T-cell (primary cell): Measurements from ENCODE around the gene ARMCX4. TPM values are rescaled to one million over a fixed set of nuclear protein-coding genes. Genes with fewer than 3 reads are reported as not detected.
"Not testable (repeated sequence)": the region's sequence is repeated elsewhere in the genome, so short reads cannot be mapped to it uniquely, and the experiment has no call there.

Experiments
- ATAC-seq, 4 experiments: fragments of 200-7000 bp in 3 of 4; fragments of 150-1000 bp in 1 of 4; cut with Tn5 transposase; replicated peaks in 1 of 4; 1 replicate in 3 of 4; 2 replicates in 1 of 4; pipeline ENCODE4 v1.10.0; 2021; ENCODE audit warnings: moderate library complexity in 3 of 4, mild to moderate bottlenecking in 2 of 4, moderate number of reproducible peaks in 1 of 4
- CTCF ChIA-PET, 2 donors: fragments of 300-600 bp; sonication (Branson Sonifier 250); formaldehyde crosslinking; loops; one replicate each; lab custom pipeline; 2022; ENCODE audit warnings: antibody characterized with exemption in 2 of 2; lab: Charles Lee
- POLR2A ChIA-PET, 2 donors: fragments of 300-600 bp; sonication (Branson Sonifier 250); formaldehyde crosslinking; loops; one replicate each; lab custom pipeline; 2022; ENCODE audit warnings: antibody characterized with exemption in 2 of 2; lab: Charles Lee
- DNase-seq, 35 experiments: peaks; one replicate each; pipeline versions ENCODE4 v3.0.0 to v3.0.0-alpha.2; 2013 to 2023
- H3K27ac ChIP-seq: one replicate; pipeline ENCODE4 v1.5.1; 2013; ENCODE audit warnings: low read length
- H3K27me3 ChIP-seq, 2 experiments: replicated peaks in 1 of 2; 1 replicate in 1 of 2; 2 replicates in 1 of 2; pipeline versions ENCODE4 v1.6.1 to v1.7.0; 2013; ENCODE audit warnings: low read length in 1 of 2, mixed read lengths in 1 of 2; ENCODE audit not compliant: control insufficient read depth in 2 of 2, insufficient read depth in 2 of 2; ENCODE audit errors: extremely low read depth in 1 of 2
- H3K36me3 ChIP-seq, 2 donors: 1 replicate in 1 of 2; 2 replicates in 1 of 2; pipeline versions ENCODE4 v1.6.1 to v1.7.0; 2013; ENCODE audit warnings: low read length in 1 of 2; ENCODE audit not compliant: control insufficient read depth in 2 of 2, insufficient read depth in 1 of 2; ENCODE audit errors: extremely low read depth in 1 of 2
- H3K4me1 ChIP-seq, 2 experiments: 1 replicate in 1 of 2; 2 replicates in 1 of 2; pipeline versions ENCODE4 v1.6.1 to v1.7.0; 2013; ENCODE audit warnings: low read length in 2 of 2, mixed read lengths in 1 of 2; ENCODE audit not compliant: insufficient read depth in 2 of 2, control insufficient read depth in 1 of 2; ENCODE audit errors: extremely low read depth in 1 of 2
- H3K4me3 ChIP-seq, 2 donors: 1 replicate in 1 of 2; 2 replicates in 1 of 2; pipeline versions ENCODE4 v1.5.1 to v1.7.0; 2013; ENCODE audit warnings: mild to moderate bottlenecking in 2 of 2, low read length in 1 of 2, moderate library complexity in 1 of 2; ENCODE audit not compliant: control insufficient read depth in 1 of 2; ENCODE audit errors: extremely low read depth in 1 of 2
- H3K9me3 ChIP-seq: 2 replicates; pipeline ENCODE4 v1.7.0; 2013
- H3K27ac Mint-ChIP-seq, 2 donors: one replicate each; pipeline ENCODE4 v1.8.0; 2020 to 2021; ENCODE audit warnings: mild to moderate bottlenecking in 2 of 2, mixed read lengths in 2 of 2
- H3K27me3 Mint-ChIP-seq, 2 donors: one replicate each; pipeline ENCODE4 v1.8.0; 2021 to 2022; ENCODE audit warnings: mixed read lengths in 2 of 2
- H3K36me3 Mint-ChIP-seq: one replicate; pipeline ENCODE4 v1.8.0; 2021; ENCODE audit warnings: mixed read lengths
- H3K4me1 Mint-ChIP-seq, 3 donors: one replicate each; pipeline ENCODE4 v1.8.0; 2020 to 2022; ENCODE audit warnings: mixed read lengths in 3 of 3, mild to moderate bottlenecking in 1 of 3
- H3K4me3 Mint-ChIP-seq, 3 donors: one replicate each; pipeline ENCODE4 v1.8.0; 2020 to 2022; ENCODE audit warnings: mild to moderate bottlenecking in 3 of 3, mixed read lengths in 3 of 3, moderate library complexity in 3 of 3
- H3K9me3 Mint-ChIP-seq, 3 donors: one replicate each; pipeline ENCODE4 v1.8.0; 2020 to 2022; ENCODE audit warnings: mixed read lengths in 3 of 3
- WGBS: methylation state at CpG from one replicate; pipeline ENCODE4 v1.1.5; 2013; ENCODE audit warnings: missing lambda C conversion rate; ENCODE audit not compliant: insufficient coverage; 5-methylcytosine and 5-hydroxymethylcytosine counted together
- total RNA-seq, 35 experiments: library from RNA in 6 of 35; stranded (reverse) in 6 of 35; fragments of 120-200 nt in 1 of 35; gene quantifications; one replicate each; pipeline versions ENCODE4 v1.2.1 to v1.2.4 and lab custom pipeline; 2013 to 2026

Gene ARMCX4
- total RNA-seq, 5 donors from 2014 or later (not counting 1 experiment from before 2014, with no cell fraction given) = 6.3 to 14.7 (median 9.4) TPM

DNA sequence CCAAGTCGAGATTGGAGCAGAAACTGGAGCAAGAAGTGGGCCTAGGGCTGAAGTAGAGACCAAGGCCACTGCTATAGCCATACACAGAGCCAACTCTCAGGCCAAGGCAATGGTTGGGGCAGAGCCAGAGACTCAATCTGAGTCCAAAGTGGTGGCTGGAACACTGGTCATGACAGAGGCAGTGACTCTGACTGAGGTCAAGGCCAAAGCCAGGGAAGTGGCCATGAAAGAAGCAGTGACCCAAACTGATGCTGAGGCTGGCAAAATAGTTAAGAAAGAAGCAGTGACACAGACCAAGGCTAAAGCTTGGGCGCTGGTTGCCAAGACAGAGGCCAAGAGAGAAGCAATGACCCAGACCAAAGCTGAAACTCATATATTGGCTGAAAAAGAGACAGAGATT lies 3.5 kb downstream of the ARMCX4 start:
- H3K27me3 Mint-ChIP-seq = peaks cover 2 to 8% of the 10 kb centered on the region in 2 donors
- no peaks in the 10 kb centered on the region for H3K9me3 Mint-ChIP-seq
- H3K4me3 Mint-ChIP-seq = no peak overlapping the region
- H3K36me3 ChIP-seq = no peaks in the 10 kb centered on the region
- POLR2A ChIA-PET = no interaction called here
- peaks cover 12% of the 10 kb centered on the region for H3K36me3 Mint-ChIP-seq
- no peaks in the 10 kb centered on the region for H3K9me3 ChIP-seq
- peaks cover 0 to 8% of the 10 kb centered on the region in 2 experiments for H3K4me1 ChIP-seq
- DNase-seq = no peak
- CTCF ChIA-PET = no interaction called here
- H3K4me3 ChIP-seq = no peak overlapping the region
- no peak overlapping the region for H3K27ac Mint-ChIP-seq
- peaks cover 6 to 13% (median 6%) of the 10 kb centered on the region in 3 donors for H3K4me1 Mint-ChIP-seq
- no peak for ATAC-seq
- WGBS = 83% methylated on average over 1 of the region's 2 CpGs
- no peak overlapping the region for H3K27ac ChIP-seq
- no peaks in the 10 kb centered on the region for H3K27me3 ChIP-seq

- ChIA-PET CTCF (no interaction called here), POLR2A (no interaction called here)
- peaks cover 12% of the 10 kb centered on the region for H3K36me3 Mint-ChIP-seq
- H3K36me3 ChIP-seq = no peaks in the 10 kb centered on the region
- peaks cover 0 to 5% (median 5%) of the 10 kb centered on the region in 3 donors for H3K4me1 Mint-ChIP-seq
- H3K27ac Mint-ChIP-seq = no peak overlapping the region
- H3K27ac ChIP-seq = no peak overlapping the region
- no CpG with 5 or more reads among the region's 4 CpGs for WGBS
- no peaks in the 10 kb centered on the region for H3K9me3 ChIP-seq
- H3K27me3 Mint-ChIP-seq = peaks cover 0 to 3% of the 10 kb centered on the region in 2 donors
- DNase-seq (no peak), ATAC-seq (no peak)
- H3K27me3 ChIP-seq = no peaks in the 10 kb centered on the region
- H3K9me3 Mint-ChIP-seq = no peaks in the 10 kb centered on the region
- no peaks in the 10 kb centered on the region for H3K4me1 ChIP-seq
- H3K4me3 Mint-ChIP-seq = no peak overlapping the region
- no peak overlapping the region for H3K4me3 ChIP-seq
Observed at GRCh38 chrX:101491943-101492342, 6.7 kb downstream of the ARMCX4 start.

DNA sequence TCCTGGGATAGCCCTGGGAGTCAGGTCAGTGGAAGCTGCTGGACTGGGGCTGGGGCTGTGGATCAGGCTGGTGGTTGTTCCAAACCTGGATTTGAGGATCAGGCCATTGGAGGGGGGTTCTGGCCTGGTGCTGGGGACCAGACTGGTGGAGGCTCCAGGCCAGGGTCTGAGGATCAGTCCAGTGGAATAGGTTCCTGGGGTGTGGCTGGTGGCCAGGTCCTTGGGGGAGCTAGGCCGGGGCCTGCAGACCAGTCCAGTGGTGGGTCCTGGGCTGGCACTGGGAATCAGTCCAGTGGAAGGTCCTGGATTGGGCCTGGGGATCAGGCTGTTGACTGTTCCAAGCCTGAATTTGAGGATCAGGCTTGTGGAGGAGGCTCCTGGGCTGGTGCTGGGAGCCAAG lies 8.0 kb downstream of the ARMCX4 start:
- DNase-seq (no peak), ATAC-seq (no peak)
- no CpG with 5 or more reads among the region's 1 CpG for WGBS
- no peak overlapping the region for H3K4me3 Mint-ChIP-seq
- H3K36me3 ChIP-seq = no peaks in the 10 kb centered on the region
- H3K9me3 ChIP-seq = no peaks in the 10 kb centered on the region
- POLR2A ChIA-PET = no interaction called here
- no peaks in the 10 kb centered on the region for H3K4me1 ChIP-seq
- no peaks in the 10 kb centered on the region for H3K27me3 ChIP-seq
- H3K9me3 Mint-ChIP-seq = no peaks in the 10 kb centered on the region
- H3K27me3 Mint-ChIP-seq = no peaks in the 10 kb centered on the region
- no peak overlapping the region for H3K27ac ChIP-seq
- CTCF ChIA-PET = no interaction called here
- H3K4me1 Mint-ChIP-seq = peaks cover 0 to 5% (median 2%) of the 10 kb centered on the region in 3 donors
- no peak overlapping the region for H3K4me3 ChIP-seq
- H3K27ac Mint-ChIP-seq = no peak overlapping the region
- H3K36me3 Mint-ChIP-seq = peaks cover 7% of the 10 kb centered on the region

DNA sequence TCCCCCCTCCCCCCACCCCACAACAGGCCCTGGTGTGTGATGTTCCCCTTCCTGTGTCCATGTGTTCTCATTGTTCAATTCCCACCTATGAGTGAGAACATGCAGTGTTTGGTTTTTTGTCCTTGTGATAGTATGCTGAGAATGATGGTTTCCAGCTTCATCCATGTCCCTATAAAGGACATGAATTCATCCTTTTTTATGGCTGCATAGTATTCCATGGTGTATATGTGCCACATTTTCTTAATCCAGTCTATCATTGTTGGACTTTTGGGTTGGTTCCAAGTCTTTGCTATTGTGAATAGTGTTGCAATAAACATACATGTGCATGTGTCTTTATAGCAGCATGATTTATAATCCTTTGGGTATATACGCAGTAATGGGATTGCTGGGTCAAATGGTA lies 17.7 kb downstream of the ARMCX4 start:
- ATAC-seq, H3K9me3 Mint-ChIP-seq: not testable (repeated sequence)

DNA sequence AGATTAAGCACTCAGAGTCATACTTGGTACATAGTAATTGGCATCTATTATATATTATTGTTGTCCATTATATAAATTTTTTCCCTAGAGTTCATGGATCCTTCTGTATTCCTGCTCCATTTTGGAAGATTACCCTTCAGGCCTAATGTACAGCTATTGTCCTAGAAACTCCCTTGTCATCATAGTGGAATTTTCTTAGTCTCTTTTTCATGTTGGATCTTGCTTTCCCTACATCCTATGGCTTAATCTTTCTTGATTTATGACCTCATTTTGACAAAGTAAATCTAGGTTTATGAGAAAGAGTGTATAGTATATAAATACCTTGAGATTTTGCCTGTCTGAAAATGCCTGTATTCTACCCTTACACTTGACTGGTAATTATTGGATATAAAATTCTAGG lies 22.1 kb downstream of the ARMCX4 start:
- POLR2A ChIA-PET = no interaction called here

More for the DNA sequence above, 17.7 kb downstream of the ARMCX4 start:
- peaks cover 34% of the 10 kb centered on the region for H3K36me3 Mint-ChIP-seq
- DNase-seq, H3K4me1 Mint-ChIP-seq, H3K36me3 ChIP-seq, H3K27ac Mint-ChIP-seq, H3K4me1 ChIP-seq, CTCF ChIA-PET, H3K27ac ChIP-seq, POLR2A ChIA-PET, H3K4me3 ChIP-seq, H3K4me3 Mint-ChIP-seq, H3K9me3 ChIP-seq, H3K27me3 ChIP-seq, H3K27me3 Mint-ChIP-seq: not testable (repeated sequence)
- no CpG with 5 or more reads among the region's 1 CpG for WGBS

DNA sequence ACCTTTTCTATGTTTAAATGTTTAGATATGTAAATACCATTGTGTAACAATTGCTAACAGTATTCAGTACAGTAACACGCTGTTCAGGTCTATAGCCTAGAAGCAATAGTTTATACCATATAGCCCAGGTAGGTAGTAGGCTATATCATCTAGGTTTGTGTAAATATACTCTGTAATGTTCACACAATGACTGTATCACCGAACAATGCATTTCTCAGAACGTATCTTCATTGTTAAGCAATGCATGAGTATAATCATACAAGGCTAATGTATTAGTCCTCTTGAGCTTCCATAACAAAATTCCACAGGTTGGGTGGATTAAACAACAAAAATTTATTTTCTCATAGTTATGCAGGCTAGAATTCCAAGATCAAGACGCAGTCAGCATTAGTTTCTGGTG lies 22.7 kb downstream of the ARMCX4 start:
- Histone ChIP-seq H3K9me3 (no peaks in the 10 kb centered on the region), H3K4me1 (no peaks in the 10 kb centered on the region), H3K4me3 (no peak overlapping the region), H3K27me3 (no peaks in the 10 kb centered on the region), H3K27ac (no peak overlapping the region), H3K36me3 (no peaks in the 10 kb centered on the region)
- Mint-ChIP-seq H3K4me3 (no peak overlapping the region), H3K36me3 (peaks cover 25% of the 10 kb centered on the region), H3K4me1 (no peaks in the 10 kb centered on the region), H3K27me3 (peaks cover 0 to 9% of the 10 kb centered on the region in 2 donors), H3K9me3 (no peaks in the 10 kb centered on the region), H3K27ac (no peak overlapping the region)
- DNase-seq (no peak), ATAC-seq (no peak)
- WGBS = no CpG with 5 or more reads among the region's 4 CpGs
- ChIA-PET POLR2A (no interaction called here), CTCF (interaction anchor here in 1 of 2 donors (0.5 kb wide), 1 partner anchor 225 kb away, joined by 5 read pairs; no protein-coding TSS in a partner anchor)

More for the DNA sequence above, 22.1 kb downstream of the ARMCX4 start:
- H3K27ac ChIP-seq = no peak overlapping the region
- Mint-ChIP-seq H3K4me1 (no peaks in the 10 kb centered on the region), H3K27me3 (peaks cover 0 to 7% of the 10 kb centered on the region in 2 donors), H3K36me3 (peaks cover 25% of the 10 kb centered on the region), H3K9me3 (no peaks in the 10 kb centered on the region), H3K27ac (no peak overlapping the region), H3K4me3 (no peak overlapping the region)
- no peak for DNase-seq
- H3K36me3 ChIP-seq = no peaks in the 10 kb centered on the region
- H3K4me1 ChIP-seq = no peaks in the 10 kb centered on the region
- no peaks in the 10 kb centered on the region for H3K27me3 ChIP-seq
- H3K4me3 ChIP-seq = no peak overlapping the region
- CTCF ChIA-PET = no interaction called here
- ATAC-seq = no peak
- H3K9me3 ChIP-seq = no peaks in the 10 kb centered on the region

DNA sequence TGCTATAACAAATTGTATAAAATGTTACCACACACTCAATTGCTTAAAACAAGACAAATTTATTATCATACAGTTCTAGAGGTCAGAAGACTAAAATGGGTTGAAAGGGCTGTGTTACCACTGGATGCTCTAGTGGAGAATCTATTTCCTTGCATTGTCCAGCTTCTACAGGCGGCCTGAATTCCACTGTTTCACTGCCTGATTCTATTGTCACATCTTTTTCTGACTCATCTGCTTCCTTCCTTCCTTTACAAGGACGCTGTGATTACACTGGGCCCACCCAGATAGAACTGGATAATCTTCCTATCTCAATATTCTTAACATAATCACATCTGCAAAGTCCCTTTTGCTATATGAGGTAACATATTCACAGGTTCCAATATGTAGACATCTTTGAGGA lies 45.7 kb downstream of the ARMCX4 start:
- Histone ChIP-seq H3K27me3 (no peaks in the 10 kb centered on the region), H3K4me3 (no peak overlapping the region), H3K36me3 (no peaks in the 10 kb centered on the region), H3K4me1 (no peaks in the 10 kb centered on the region), H3K9me3 (no peaks in the 10 kb centered on the region), H3K27ac (no peak overlapping the region)
- DNase-seq = no peak
- WGBS = no CpG with 5 or more reads among the region's 2 CpGs
- Mint-ChIP-seq H3K27me3 (peaks cover 0 to 8% of the 10 kb centered on the region in 2 donors), H3K9me3 (no peaks in the 10 kb centered on the region), H3K27ac (no peak overlapping the region), H3K36me3 (no peaks in the 10 kb centered on the region), H3K4me3 (no peak overlapping the region), H3K4me1 (no peaks in the 10 kb centered on the region)
- ChIA-PET CTCF (no interaction called here), POLR2A (no interaction called here)
- ATAC-seq = no peak
